Neural progenitor cell (in vitro differentiated cells): ENCODE data around the gene PTH2. TPM values are rescaled to one million over a fixed set of nuclear protein-coding genes. Genes with fewer than 3 reads are reported as not detected.
A peak's percentile ranks its signal among the peaks of the same experiment; 100 is the strongest.

ENCODE experiments used
- DNase-seq: peaks from one replicate; pipeline ENCODE4 v3.0.0-alpha.2; 2016; ENCODE audit warnings: low spot score
- H2AFZ ChIP-seq: fragments of 200-600 bp; sonication (generic); replicated peaks from 2 replicates; pipeline ENCODE4 v1.6.1; 2016; ENCODE audit warnings: antibody characterized with exemption
- H3F3A ChIP-seq: fragments of 200-600 bp; sonication (generic); 2 replicates; pipeline ENCODE4 v1.6.1; 2016; ENCODE audit warnings: antibody characterized with exemption, low read depth
- H3K27ac ChIP-seq: fragments of 200-600 bp; sonication (generic); 2 replicates; pipeline ENCODE4 v1.5.1; 2016; ENCODE audit warnings: mild to moderate bottlenecking
- H3K27me3 ChIP-seq: fragments of 200-600 bp; sonication (generic); 2 replicates; pipeline ENCODE4 v1.6.1; 2016; ENCODE audit warnings: mild to moderate bottlenecking, moderate library complexity
- H3K36me3 ChIP-seq: fragments of 200-600 bp; sonication (generic); 2 replicates; pipeline ENCODE4 v1.5.1; 2016
- H3K4me1 ChIP-seq: fragments of 200-600 bp; sonication (generic); 2 replicates; pipeline ENCODE4 v1.6.1; 2016; ENCODE audit warnings: mixed run types
- H3K4me2 ChIP-seq: fragments of 200-600 bp; sonication (generic); 2 replicates; pipeline ENCODE4 v1.6.1; 2016
- H3K4me3 ChIP-seq: fragments of 200-600 bp; sonication (generic); 2 replicates; pipeline ENCODE4 v1.5.1; 2016
- H3K79me2 ChIP-seq: fragments of 200-600 bp; sonication (generic); 2 replicates; pipeline ENCODE4 v1.6.1; 2016; ENCODE audit warnings: low read depth
- H3K9ac ChIP-seq: fragments of 200-600 bp; sonication (generic); 2 replicates; pipeline ENCODE4 v1.6.1; 2016
- H3K9me3 ChIP-seq: fragments of 200-600 bp; sonication (generic); 2 replicates; pipeline ENCODE4 v1.5.1; 2016; ENCODE audit warnings: low read depth
- H4K20me1 ChIP-seq: fragments of 200-600 bp; sonication (generic); 2 replicates; pipeline ENCODE4 v1.6.1; 2016; ENCODE audit warnings: low read depth
- H3K27ac Mint-ChIP-seq: 3 replicates; pipeline ENCODE4 v1.8.0; 2021; ENCODE audit warnings: mixed read lengths
- H3K27me3 Mint-ChIP-seq: 2 replicates; pipeline ENCODE4 v1.8.0; 2022; ENCODE audit warnings: low read depth, mild to moderate bottlenecking, inconsistent platforms, moderate library complexity, mixed read lengths; ENCODE audit not compliant: insufficient read depth
- H3K36me3 Mint-ChIP-seq: 3 replicates; pipeline ENCODE4 v1.8.0; 2021; ENCODE audit warnings: mixed read lengths
- H3K4me1 Mint-ChIP-seq: 3 replicates; pipeline ENCODE4 v1.8.0; 2021; ENCODE audit warnings: mixed read lengths
- H3K4me3 Mint-ChIP-seq: 3 replicates; pipeline ENCODE4 v1.8.0; 2021; ENCODE audit warnings: mild to moderate bottlenecking, moderate library complexity, mixed read lengths
- H3K9me3 Mint-ChIP-seq: 3 replicates; pipeline ENCODE4 v1.8.0; 2020; ENCODE audit warnings: mixed read lengths
- EZH2 ChIP-seq: fragments of 200-600 bp; sonication (generic); IDR thresholded peaks from 2 replicates; pipeline ENCODE4 v1.6.1; 2017; ENCODE audit warnings: antibody characterized with exemption, mild to moderate bottlenecking, moderate library complexity
- EZH2phosphoT487 ChIP-seq: fragments of 200-600 bp; sonication (generic); IDR thresholded peaks from 2 replicates; pipeline ENCODE4 v1.6.1; 2017; ENCODE audit warnings: antibody characterized with exemption
- total RNA-seq: library from RNA; depleted of rRNA; stranded (reverse); fragments of >200 nt; gene quantifications from 2 replicates; pipeline ENCODE4 v1.2.3, GENCODE V29; 2015; ENCODE audit warnings: low replicate concordance
- TF ChIP-seq, protein P1 (sequence below): fragments of 200-600 bp; sonication (generic); IDR thresholded peaks from 2 replicates; pipeline ENCODE4 v1.5.1; 2017; ENCODE audit warnings: antibody characterized with exemption, mild to moderate bottlenecking

Gene PTH2
- total RNA-seq, 1 donor from 2014 or later = not detected

GRCh38 chr19:49453013-49453756 is 29.9 kb upstream of the PTH2 start, which contains the start of gene ALDH16A1:
ALDH16A1 (plus strand) TSS chr19:49453225; CDS start chr19:49453332, 107 bp downstream.
- H3K36me3 Mint-ChIP-seq = peaks cover 13% of the 10 kb centered on the region
- Histone ChIP-seq H3K4me1 (peaks cover 11% of the 10 kb centered on the region), H3K4me3 (peak within 1 kb of the TSS; percentile 72), H3K36me3 (no peaks in the 10 kb centered on the region), H3K4me2 (peak within 1 kb of the TSS; percentile 91), H3K9me3 (no peaks in the 10 kb centered on the region), H3F3A (peaks cover 32% of the 10 kb centered on the region), H4K20me1 (peaks cover 5% of the 10 kb centered on the region), H2AFZ (peak within 1 kb of the TSS; percentile 55), H3K9ac (peak within 1 kb of the TSS; percentile 84), H3K79me2 (peaks cover 42% of the 10 kb centered on the region), H3K27ac (peak within 1 kb of the TSS; percentile 80), H3K27me3 (no peaks in the 10 kb centered on the region)
- H3K4me1 Mint-ChIP-seq = peaks cover 26% of the 10 kb centered on the region
- peak within 1 kb of the TSS; percentile 98 for H3K27ac Mint-ChIP-seq
- TF ChIP-seq EZH2phosphoT487 = no peak
- no peak for TF ChIP-seq EZH2
- TF ChIP-seq, protein P1, sequence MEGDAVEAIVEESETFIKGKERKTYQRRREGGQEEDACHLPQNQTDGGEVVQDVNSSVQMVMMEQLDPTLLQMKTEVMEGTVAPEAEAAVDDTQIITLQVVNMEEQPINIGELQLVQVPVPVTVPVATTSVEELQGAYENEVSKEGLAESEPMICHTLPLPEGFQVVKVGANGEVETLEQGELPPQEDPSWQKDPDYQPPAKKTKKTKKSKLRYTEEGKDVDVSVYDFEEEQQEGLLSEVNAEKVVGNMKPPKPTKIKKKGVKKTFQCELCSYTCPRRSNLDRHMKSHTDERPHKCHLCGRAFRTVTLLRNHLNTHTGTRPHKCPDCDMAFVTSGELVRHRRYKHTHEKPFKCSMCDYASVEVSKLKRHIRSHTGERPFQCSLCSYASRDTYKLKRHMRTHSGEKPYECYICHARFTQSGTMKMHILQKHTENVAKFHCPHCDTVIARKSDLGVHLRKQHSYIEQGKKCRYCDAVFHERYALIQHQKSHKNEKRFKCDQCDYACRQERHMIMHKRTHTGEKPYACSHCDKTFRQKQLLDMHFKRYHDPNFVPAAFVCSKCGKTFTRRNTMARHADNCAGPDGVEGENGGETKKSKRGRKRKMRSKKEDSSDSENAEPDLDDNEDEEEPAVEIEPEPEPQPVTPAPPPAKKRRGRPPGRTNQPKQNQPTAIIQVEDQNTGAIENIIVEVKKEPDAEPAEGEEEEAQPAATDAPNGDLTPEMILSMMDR = no peak
- peak within 1 kb of the TSS; percentile 97 for H3K4me3 Mint-ChIP-seq
- peak; percentile 99 for DNase-seq
- H3K27me3 Mint-ChIP-seq = peaks cover 8% of the 10 kb centered on the region
- no peaks in the 10 kb centered on the region for H3K9me3 Mint-ChIP-seq

DNA sequence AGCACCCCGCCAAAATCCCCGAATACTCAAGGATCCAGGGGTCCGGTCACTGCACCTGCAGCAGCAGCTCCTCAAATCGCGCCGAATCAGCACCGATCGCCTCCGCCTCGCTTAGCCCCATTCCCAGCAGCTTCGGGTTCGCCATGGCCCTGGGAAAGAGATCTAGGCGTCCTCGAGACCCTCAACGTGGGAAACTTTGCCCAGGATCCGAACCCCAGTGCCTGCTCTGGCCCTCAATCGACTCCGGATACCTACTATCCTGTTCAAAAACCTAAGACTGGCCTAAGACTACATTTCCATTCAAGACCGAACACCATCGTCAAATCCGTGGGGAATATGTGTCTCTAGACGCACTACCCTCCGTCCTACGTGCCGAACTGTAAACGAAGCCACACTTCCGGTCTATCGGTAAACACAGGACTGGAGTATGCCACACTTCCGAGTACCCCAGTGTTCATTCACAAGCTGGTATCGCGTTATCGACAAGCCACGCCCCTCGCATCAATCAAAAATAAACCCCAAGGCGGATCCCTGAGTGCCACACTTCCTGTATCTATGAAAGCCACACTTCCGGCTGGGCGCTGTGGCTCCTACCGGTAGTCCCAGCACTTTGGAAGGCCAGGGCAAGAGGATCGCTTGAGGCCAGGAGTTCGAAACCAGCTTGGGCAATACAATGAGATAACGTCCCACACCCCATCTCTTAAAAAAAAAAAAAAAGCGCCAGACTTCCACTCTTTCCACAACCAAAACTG is 28.4 kb upstream of the PTH2 start, which contains the start of gene PIH1D1:
Gene PIH1D1 (minus strand): TSS at position 385 of the 752 bp plus-strand sequence. CDS start 240 bp downstream, at position 145.
- peak; percentile 98 for DNase-seq
- H3K4me3 Mint-ChIP-seq = peak within 1 kb of the TSS; percentile 97
- Histone ChIP-seq H3K79me2 (peaks cover 42% of the 10 kb centered on the region), H3F3A (peaks cover 42% of the 10 kb centered on the region), H4K20me1 (peaks cover 5% of the 10 kb centered on the region), H3K27ac (peak within 1 kb of the TSS; percentile 74), H3K4me2 (peak within 1 kb of the TSS; percentile 92), H3K9me3 (no peaks in the 10 kb centered on the region), H3K4me1 (peaks cover 11% of the 10 kb centered on the region), H3K4me3 (peak within 1 kb of the TSS; percentile 89), H3K9ac (peak within 1 kb of the TSS; percentile 84), H3K27me3 (no peaks in the 10 kb centered on the region), H2AFZ (peak within 1 kb of the TSS; percentile 55), H3K36me3 (no peaks in the 10 kb centered on the region)
- TF ChIP-seq EZH2 (no peak), EZH2phosphoT487 (no peak)
- TF ChIP-seq, protein P1 = no peak
- peaks cover 9% of the 10 kb centered on the region for H3K27me3 Mint-ChIP-seq
- H3K4me1 Mint-ChIP-seq = peaks cover 26% of the 10 kb centered on the region
- H3K27ac Mint-ChIP-seq = peak within 1 kb of the TSS; percentile 65
- H3K36me3 Mint-ChIP-seq = peaks cover 12% of the 10 kb centered on the region
- no peaks in the 10 kb centered on the region for H3K9me3 Mint-ChIP-seq

DNA sequence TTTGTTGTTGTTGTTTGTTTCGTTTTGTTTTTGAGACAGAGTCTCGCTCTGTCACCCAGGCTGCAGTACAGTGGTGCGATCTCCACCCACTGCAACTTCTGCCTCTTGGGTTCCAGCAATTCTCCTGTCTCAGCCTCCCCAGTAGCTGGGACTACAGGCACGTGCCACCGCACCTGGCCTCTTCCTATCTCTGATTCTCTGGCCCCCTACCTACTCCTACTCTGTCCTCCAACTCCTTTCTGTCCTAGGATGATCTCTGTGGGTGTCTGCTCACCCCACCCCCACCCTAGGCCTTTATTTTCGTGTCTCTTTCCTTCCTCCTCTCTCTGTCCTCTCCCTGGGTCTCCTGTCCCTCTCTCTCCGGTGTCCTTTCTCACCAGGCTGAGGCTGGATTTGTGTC is 27.2 kb upstream of the PTH2 start:
- H3K27ac Mint-ChIP-seq = no peak overlapping the region
- Histone ChIP-seq H3K9ac (no peak overlapping the region), H3K4me2 (peak overlapping the region; percentile 92), H3K9me3 (no peaks in the 10 kb centered on the region), H3K27ac (no peak overlapping the region), H3F3A (peaks cover 47% of the 10 kb centered on the region), H3K4me3 (peak overlapping the region; percentile 89), H3K36me3 (no peaks in the 10 kb centered on the region), H3K79me2 (peaks cover 42% of the 10 kb centered on the region), H3K4me1 (peaks cover 11% of the 10 kb centered on the region), H3K27me3 (no peaks in the 10 kb centered on the region), H4K20me1 (peaks cover 5% of the 10 kb centered on the region), H2AFZ (no peak overlapping the region)
- H3K4me3 Mint-ChIP-seq = peak overlapping the region; percentile 97
- H3K9me3 Mint-ChIP-seq = no peaks in the 10 kb centered on the region
- H3K4me1 Mint-ChIP-seq = peaks cover 26% of the 10 kb centered on the region
- H3K27me3 Mint-ChIP-seq = peaks cover 9% of the 10 kb centered on the region
- H3K36me3 Mint-ChIP-seq = peaks cover 12% of the 10 kb centered on the region
- TF ChIP-seq EZH2phosphoT487 (no peak), EZH2 (no peak)
- TF ChIP-seq, protein P1 = no peak
- no peak for DNase-seq
